Skin epidermis (tissue), 12 donors: ENCODE data around the gene COPS3.

ENCODE experiments used
- H3K27ac ChIP-seq, 21 experiments: fragments of 200-600 bp; sonication (generic) in 11 of 21; one replicate each; pipeline ENCODE4 v1.5.0; 2020; ENCODE audit warnings: mild to moderate bottlenecking in 3 of 21, inconsistent platforms in 2 of 21, moderate library complexity in 2 of 21
- H3K4me3 ChIP-seq, 7 experiments: fragments of 200-600 bp; sonication (generic) in 2 of 7; one replicate each; pipeline ENCODE4 v1.5.0; 2020; ENCODE audit warnings: inconsistent platforms in 2 of 7, mild to moderate bottlenecking in 2 of 7, moderate library complexity in 1 of 7

Gene COPS3

GRCh38 chr17:17254036-17254435 lies 27.0 kb downstream of the COPS3 start:
- H3K27ac ChIP-seq, result no peak overlapping the region

GRCh38 chr17:17253406-17253805 lies 27.6 kb downstream of the COPS3 start:
- no peak overlapping the region for H3K27ac ChIP-seq
- no peak overlapping the region for H3K4me3 ChIP-seq

More at GRCh38 chr17:17254036-17254435, 27.0 kb downstream of the COPS3 start:
- no peak overlapping the region for H3K4me3 ChIP-seq

- H3K4me3 ChIP-seq, result no peak overlapping the region
- no peak overlapping the region for H3K27ac ChIP-seq
Measured at GRCh38 chr17:17252149-17252661, 28.8 kb downstream of the COPS3 start.

- Histone ChIP-seq H3K4me3 (no peak overlapping the region), H3K27ac (no peak overlapping the region)
Measured at GRCh38 chr17:17246879-17247278, 34.2 kb downstream of the COPS3 start.

GRCh38 chr17:17243163-17243562 lies 37.9 kb downstream of the COPS3 start:
- H3K4me3 ChIP-seq, result no peak overlapping the region
- no peak overlapping the region for H3K27ac ChIP-seq

- no peak overlapping the region for H3K4me3 ChIP-seq
- H3K27ac ChIP-seq, result no peak overlapping the region
Measured at GRCh38 chr17:17242246-17242645, 38.8 kb downstream of the COPS3 start.

- Histone ChIP-seq H3K4me3 (no peak overlapping the region), H3K27ac (no peak overlapping the region)
Measured at GRCh38 chr17:17241656-17242055, 39.4 kb downstream of the COPS3 start.

GRCh38 chr17:17239832-17240231 lies 41.2 kb downstream of the COPS3 start:
- H3K27ac ChIP-seq, result no peak overlapping the region

GRCh38 chr17:17237026-17237799 lies 43.8 kb downstream of the COPS3 start, which contains the start of gene FLCN:
TSS of gene FLCN (minus strand) at chr17:17237168. CDS start at chr17:17228137, 9,031 bp downstream.
- Histone ChIP-seq H3K4me3 (peak within 1 kb of the TSS; percentile 87 to 100 (median 94)), H3K27ac (peak within 1 kb of the TSS; percentile 88 to 100 (median 99))

More at GRCh38 chr17:17239832-17240231, 41.2 kb downstream of the COPS3 start:
- H3K4me3 ChIP-seq, result no peak overlapping the region

- Histone ChIP-seq H3K27ac (peak overlapping the region; percentile 88 to 100 (median 99)), H3K4me3 (peak overlapping the region; percentile 87 to 100 (median 94))
Measured at GRCh38 chr17:17236295-17237025, 44.6 kb downstream of the COPS3 start.

- H3K27ac ChIP-seq, result peak overlapping the region in 14 of 21 experiments; percentile 97 to 100 (median 99)
- H3K4me3 ChIP-seq, result peak overlapping the region; percentile 87 to 100 (median 94)
Measured at GRCh38 chr17:17235212-17236174, 45.6 kb downstream of the COPS3 start.

- H3K4me3 ChIP-seq, result no peak overlapping the region
- H3K27ac ChIP-seq, result no peak overlapping the region
Measured at GRCh38 chr17:17232303-17232621, 48.8 kb downstream of the COPS3 start.

- no peak overlapping the region for H3K27ac ChIP-seq
- H3K4me3 ChIP-seq, result no peak overlapping the region
Measured at GRCh38 chr17:17231621-17232302, 49.3 kb downstream of the COPS3 start.

- no peak overlapping the region for H3K27ac ChIP-seq
Measured at GRCh38 chr17:17229416-17230384, 51.3 kb downstream of the COPS3 start.

GRCh38 chr17:17228521-17229279 lies 52.3 kb downstream of the COPS3 start:
- no peak overlapping the region for H3K27ac ChIP-seq
- no peak overlapping the region for H3K4me3 ChIP-seq

More at GRCh38 chr17:17229416-17230384, 51.3 kb downstream of the COPS3 start:
- H3K4me3 ChIP-seq, result no peak overlapping the region

GRCh38 chr17:17227608-17228520 lies 53.2 kb downstream of the COPS3 start:
- H3K4me3 ChIP-seq, result no peak overlapping the region
- no peak overlapping the region for H3K27ac ChIP-seq
